T-helper 1 cell treated with Interleukin-12 subunit alpha and Interleukin-12 subunit beta and Interleukin-4 antibody, amounts not matched to agents 30 ng/mL and 1 ng/mL, for 36 hours (primary cell): ENCODE measurements around the gene KDELR1. TPM values are rescaled to one million over a fixed set of nuclear protein-coding genes. Genes with fewer than 3 reads are reported as not detected.
"Not testable (repeated sequence)": the region's sequence is repeated elsewhere in the genome, so short reads cannot be mapped to it uniquely, and the experiment has no call there.

Experiments
- intact Hi-C: fragments of 100-400 bp; cut with micrococcal nuclease; formaldehyde crosslinking; loops from one replicate; pipeline ENCODE4 v1.15.1; 2024
- total RNA-seq: library from RNA; stranded (reverse); gene quantifications from 2 replicates; pipeline ENCODE4 v1.2.3, GENCODE V29; 2022

The KDELR1 gene
- total RNA-seq, 1 donor from 2014 or later = 72.6 TPM

GRCh38 chr19:48372904-48373303 is 18.4 kb downstream of the KDELR1 start:
- intact Hi-C loops = no loop called here

GRCh38 chr19:48371771-48372170 is 19.6 kb downstream of the KDELR1 start:
- intact Hi-C loops = not testable (repeated sequence)

GRCh38 chr19:48371367-48371766 is 20.0 kb downstream of the KDELR1 start:
- intact Hi-C loops = no loop called here

- intact Hi-C loops = no loop called here
Observed at GRCh38 chr19:48370955-48371354, 20.4 kb downstream of the KDELR1 start.

GRCh38 chr19:48368936-48369335 is 22.4 kb downstream of the KDELR1 start:
- intact Hi-C loops = no loop called here

GRCh38 chr19:48367855-48368254 is 23.5 kb downstream of the KDELR1 start:
- intact Hi-C loops = no loop called here

GRCh38 chr19:48365602-48366001 is 25.7 kb downstream of the KDELR1 start:
- intact Hi-C loops = no loop called here

- intact Hi-C loops = loop anchor here (1.0 to 5.0 kb wide), 13 partner anchors 27 to 1327 kb away; partner anchors contain the start of genes CYTH2, GRWD1, KDELR1 and LIG1
Observed at GRCh38 chr19:48364598-48365348, 26.6 kb downstream of the KDELR1 start.

GRCh38 chr19:48363810-48364597 is 27.3 kb downstream of the KDELR1 start, which contains the start of the genes SYNGR4 and TMEM143:
SYNGR4 (plus strand) TSS chr19:48364367; CDS start chr19:48365843, 1,476 bp downstream.
TMEM143 (minus strand) TSS chr19:48363940; CDS start chr19:48363920, 20 bp downstream.
- intact Hi-C loops = loop anchor here (1.0 to 5.0 kb wide), 22 partner anchors 27 to 1327 kb away; partner anchors contain the start of genes CARD8, CYTH2, DHX34 and GRWD1

- intact Hi-C loops = loop anchor here (1.0 to 5.0 kb wide), 10 partner anchors 33 to 1326 kb away; partner anchors contain the start of genes CARD8, DHX34, INAFM1 and RPL18
Observed at GRCh38 chr19:48363500-48363809, 27.9 kb downstream of the KDELR1 start.

- intact Hi-C loops = loop anchor here (1.0 to 5.0 kb wide), 10 partner anchors 33 to 1326 kb away; partner anchors contain the start of genes CARD8, DHX34, INAFM1 and RPL18
Observed at GRCh38 chr19:48362716-48363499, 28.4 kb downstream of the KDELR1 start.

- intact Hi-C loops = loop anchor here (2.0 to 5.0 kb wide), 2 partner anchors 1087 to 1325 kb away; partner anchors contain the start of gene INAFM1
Observed at GRCh38 chr19:48361912-48362311, 29.4 kb downstream of the KDELR1 start.

GRCh38 chr19:48359123-48359522 is 32.2 kb downstream of the KDELR1 start:
- intact Hi-C loops = no loop called here

GRCh38 chr19:48355365-48355954 is 35.9 kb downstream of the KDELR1 start:
- intact Hi-C loops = no loop called here

GRCh38 chr19:48354332-48354992 is 36.9 kb downstream of the KDELR1 start:
- intact Hi-C loops = no loop called here

GRCh38 chr19:48353677-48354076 is 37.7 kb downstream of the KDELR1 start:
- intact Hi-C loops = no loop called here

GRCh38 chr19:48351341-48351752 is 40.0 kb downstream of the KDELR1 start:
- intact Hi-C loops = loop anchor here (1.0 to 2.0 kb wide), 4 partner anchors 17 to 233 kb away; a partner anchor contains a TSS

- intact Hi-C loops = loop anchor here (1.0 to 2.0 kb wide), 4 partner anchors 16 to 233 kb away; a partner anchor contains a TSS
Observed at GRCh38 chr19:48350856-48351255, 40.5 kb downstream of the KDELR1 start.

GRCh38 chr19:48348737-48349136 is 42.6 kb downstream of the KDELR1 start:
- intact Hi-C loops = no loop called here

GRCh38 chr19:48348045-48348444 is 43.3 kb downstream of the KDELR1 start:
- intact Hi-C loops = no loop called here
